ENCODE measurements around the gene SLC4A1AP.
A peak's percentile ranks its signal among the peaks of the same experiment; 100 is the strongest.

The SLC4A1AP gene

GRCh38 chr2:27651056-27651455 lies 12.6 kb upstream of the SLC4A1AP start:
- H3K4me1 ChIP-seq (ENCODE audit: insufficient read depth, poor library complexity, severe bottlenecking), result peaks cover 9% of the 10 kb centered on the region
- H3K36me3 ChIP-seq (ENCODE audit: low read depth), result peaks cover 98% of the 10 kb centered on the region
- DNase-seq (ENCODE audit: low spot score) (no peak), ATAC-seq (ENCODE audit: low read depth) (no peak)
- no peak overlapping the region for H3K4me3 ChIP-seq (ENCODE audit: severe bottlenecking)
- H3K9me3 ChIP-seq (ENCODE audit: severe bottlenecking), result no peaks in the 10 kb centered on the region
- no peak for TF ChIP-seq CTCF (IDR thresholded peaks at IDR 0.05; ENCODE audit: poor library complexity, severe bottlenecking)
- H3K27me3 ChIP-seq (ENCODE audit: insufficient read depth, poor library complexity, severe bottlenecking), result no peaks in the 10 kb centered on the region
- H3K27ac ChIP-seq (ENCODE audit: poor library complexity, severe bottlenecking), result no peak overlapping the region

- peaks cover 99% of the 10 kb centered on the region for H3K36me3 ChIP-seq (ENCODE audit: low read depth)
- no peak overlapping the region for H3K4me3 ChIP-seq (ENCODE audit: severe bottlenecking)
- no peak for TF ChIP-seq CTCF (IDR thresholded peaks at IDR 0.05; ENCODE audit: poor library complexity, severe bottlenecking)
- peaks cover 9% of the 10 kb centered on the region for H3K4me1 ChIP-seq (ENCODE audit: insufficient read depth, poor library complexity, severe bottlenecking)
- no peaks in the 10 kb centered on the region for H3K27me3 ChIP-seq (ENCODE audit: insufficient read depth, poor library complexity, severe bottlenecking)
- ATAC-seq (ENCODE audit: low read depth), result peak; percentile 18; the same call in 1 of the 3 replicates
- H3K9me3 ChIP-seq (ENCODE audit: severe bottlenecking), result no peaks in the 10 kb centered on the region
- DNase-seq (ENCODE audit: low spot score), result no peak
- peak overlapping the region; percentile 40 for H3K27ac ChIP-seq (ENCODE audit: poor library complexity, severe bottlenecking)
These were observed 11.3 kb upstream of the SLC4A1AP start for GRCh38 chr2:27652341-27652740.

- Histone ChIP-seq H3K9me3 (ENCODE audit: severe bottlenecking) (no peaks in the 10 kb centered on the region), H3K27me3 (ENCODE audit: insufficient read depth, poor library complexity, severe bottlenecking) (no peaks in the 10 kb centered on the region), H3K27ac (ENCODE audit: poor library complexity, severe bottlenecking) (peak overlapping the region; percentile 40), H3K4me3 (ENCODE audit: severe bottlenecking) (no peak overlapping the region), H3K36me3 (ENCODE audit: low read depth) (peaks cover 99% of the 10 kb centered on the region), H3K4me1 (ENCODE audit: insufficient read depth, poor library complexity, severe bottlenecking) (peaks cover 9% of the 10 kb centered on the region)
- no peak for DNase-seq (ENCODE audit: low spot score)
- TF ChIP-seq CTCF (IDR thresholded peaks at IDR 0.05; ENCODE audit: poor library complexity, severe bottlenecking), result no peak
- ATAC-seq (ENCODE audit: low read depth), result peak; percentile 77
These were observed 10.9 kb upstream of the SLC4A1AP start for GRCh38 chr2:27652790-27653189.

GRCh38 chr2:27653397-27653796 lies 10.3 kb upstream of the SLC4A1AP start:
- H3K9me3 ChIP-seq (ENCODE audit: severe bottlenecking), result no peaks in the 10 kb centered on the region
- H3K27me3 ChIP-seq (ENCODE audit: insufficient read depth, poor library complexity, severe bottlenecking), result no peaks in the 10 kb centered on the region
- no peak overlapping the region for H3K4me3 ChIP-seq (ENCODE audit: severe bottlenecking)
- DNase-seq (ENCODE audit: low spot score), result no peak
- ATAC-seq (ENCODE audit: low read depth), result peak; percentile 59; the same call in 1 of the 3 replicates
- no peak for TF ChIP-seq CTCF (IDR thresholded peaks at IDR 0.05; ENCODE audit: poor library complexity, severe bottlenecking)
- peak overlapping the region; percentile 40 for H3K27ac ChIP-seq (ENCODE audit: poor library complexity, severe bottlenecking)
- peaks cover 9% of the 10 kb centered on the region for H3K4me1 ChIP-seq (ENCODE audit: insufficient read depth, poor library complexity, severe bottlenecking)
- H3K36me3 ChIP-seq (ENCODE audit: low read depth), result peaks cover 99% of the 10 kb centered on the region

GRCh38 chr2:27655155-27655951 lies 8.3 kb upstream of the SLC4A1AP start:
- no peak for TF ChIP-seq CTCF (IDR thresholded peaks at IDR 0.05; ENCODE audit: poor library complexity, severe bottlenecking)
- Histone ChIP-seq H3K27me3 (ENCODE audit: insufficient read depth, poor library complexity, severe bottlenecking) (no peaks in the 10 kb centered on the region), H3K4me3 (ENCODE audit: severe bottlenecking) (no peak overlapping the region), H3K4me1 (ENCODE audit: insufficient read depth, poor library complexity, severe bottlenecking) (peaks cover 9% of the 10 kb centered on the region), H3K36me3 (ENCODE audit: low read depth) (peaks cover 100% of the 10 kb centered on the region), H3K27ac (ENCODE audit: poor library complexity, severe bottlenecking) (no peak overlapping the region), H3K9me3 (ENCODE audit: severe bottlenecking) (no peaks in the 10 kb centered on the region)
- DNase-seq (ENCODE audit: low spot score) (no peak), ATAC-seq (ENCODE audit: low read depth) (no peak)
